T-helper 2 cell (primary cell): ENCODE measurements around the gene TAPBPL.
A peak's percentile ranks its signal among the peaks of the same experiment; 100 is the strongest.

ENCODE experiments used
- DNase-seq, 5 experiments: peaks; one replicate each; pipeline versions ENCODE4 v3.0.0 to v3.0.0-alpha.2; 2012 to 2022

Gene TAPBPL

DNA sequence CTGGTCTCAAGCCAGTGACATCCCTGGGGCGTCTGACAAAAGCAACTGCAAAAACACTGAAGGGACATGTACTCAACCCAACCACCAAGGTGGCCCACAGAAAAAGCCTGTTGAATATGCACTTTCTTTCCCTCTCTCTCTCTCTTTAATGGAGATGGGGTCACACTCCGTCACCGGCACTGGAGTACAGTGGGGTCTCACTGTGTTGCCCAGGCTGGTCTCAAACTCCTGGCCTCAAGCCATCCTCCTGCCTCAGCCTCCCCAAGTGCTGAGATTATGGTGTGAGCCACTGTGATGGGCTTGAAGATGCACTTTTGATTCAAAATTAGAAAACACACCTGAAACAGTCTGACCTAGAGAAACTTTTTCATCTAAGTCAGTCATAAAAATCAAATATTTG is 14.3 kb upstream of the TAPBPL start:
- no peak for DNase-seq

DNA sequence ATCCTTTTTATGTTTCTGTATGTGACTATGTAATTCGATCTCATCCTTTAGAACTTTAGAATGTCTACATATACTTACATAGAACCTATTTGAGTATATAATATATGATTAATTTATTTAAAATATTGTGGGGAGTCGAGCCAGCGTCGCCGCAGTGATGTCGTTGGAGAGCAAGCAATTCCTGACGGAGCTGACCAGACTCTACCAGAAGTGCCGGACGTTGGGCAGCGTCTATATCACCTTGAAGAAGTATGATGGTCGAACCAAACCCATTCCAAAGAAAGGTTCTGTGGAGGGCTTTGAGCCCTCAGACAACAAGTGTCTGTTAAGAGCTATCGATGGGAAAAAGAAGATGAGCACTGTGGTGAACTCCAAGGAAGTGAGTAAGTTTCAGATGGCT is 13.5 kb upstream of the TAPBPL start:
- no peak for DNase-seq

- no peak for DNase-seq
These were observed 11.5 kb upstream of the TAPBPL start for GRCh38 chr12:6440391-6440790.

DNA sequence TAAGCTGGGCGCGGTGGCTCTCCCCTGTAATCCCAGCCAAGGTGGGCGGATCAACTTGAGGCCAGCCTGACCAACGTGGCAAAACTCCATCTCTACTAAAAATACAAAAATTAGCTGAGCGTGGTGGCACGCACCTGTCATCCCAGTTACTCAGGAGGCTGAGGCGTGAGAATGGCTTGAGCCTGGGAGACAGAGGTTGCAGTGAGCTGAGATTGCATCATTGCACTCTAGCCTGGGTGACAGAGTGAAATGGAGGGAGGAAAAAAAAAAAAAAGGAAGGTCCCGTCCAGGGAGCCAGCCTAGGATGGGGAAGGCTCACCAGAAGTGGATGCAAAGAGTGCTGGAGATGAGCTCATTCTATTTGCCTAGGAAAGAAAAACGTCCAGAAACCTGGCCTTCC is 9.0 kb upstream of the TAPBPL start:
- no peak for DNase-seq

DNA sequence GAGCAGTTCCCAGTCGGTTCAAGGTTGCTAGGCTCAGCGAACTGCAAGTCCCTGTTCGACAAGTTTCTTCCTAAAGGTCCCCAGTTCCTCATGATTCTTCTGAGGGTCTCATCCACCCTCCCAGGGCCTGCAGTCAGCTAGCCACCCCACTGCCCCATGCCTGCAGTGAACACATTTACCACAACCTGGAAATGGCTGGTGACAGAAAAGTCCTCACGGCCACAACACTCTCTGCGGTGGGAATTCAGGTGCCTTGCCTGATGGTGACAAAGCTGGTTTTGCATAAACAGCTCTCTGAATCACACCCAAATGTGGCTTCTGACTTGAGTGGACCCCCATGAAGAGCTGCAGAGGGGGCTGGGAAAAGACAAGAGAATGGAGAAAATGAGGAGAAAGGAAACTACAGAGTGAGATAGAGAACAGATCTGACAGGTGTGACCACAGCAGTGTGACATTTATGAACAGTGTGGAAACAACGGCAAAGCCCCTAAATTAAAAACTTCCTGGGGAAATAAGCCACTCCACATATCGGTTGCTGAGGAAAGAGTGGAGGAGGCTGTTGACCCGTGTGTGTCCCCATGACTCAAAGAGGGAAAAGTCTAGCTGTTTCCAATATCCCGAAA is 8.4 kb upstream of the TAPBPL start:
- DNase-seq: peak in 1 of 5 experiments; percentile 34

GRCh38 chr12:6444031-6444430 is 7.8 kb upstream of the TAPBPL start:
- no peak for DNase-seq

GRCh38 chr12:6444704-6445688 is 6.8 kb upstream of the TAPBPL start, which contains the start of gene CD27:
Gene CD27, plus strand, starts transcription at chr12:6444955. Its CDS starts 141 bp downstream, at chr12:6445096.
- peak in 2 of 5 experiments; percentile 40 to 71 for DNase-seq

DNA sequence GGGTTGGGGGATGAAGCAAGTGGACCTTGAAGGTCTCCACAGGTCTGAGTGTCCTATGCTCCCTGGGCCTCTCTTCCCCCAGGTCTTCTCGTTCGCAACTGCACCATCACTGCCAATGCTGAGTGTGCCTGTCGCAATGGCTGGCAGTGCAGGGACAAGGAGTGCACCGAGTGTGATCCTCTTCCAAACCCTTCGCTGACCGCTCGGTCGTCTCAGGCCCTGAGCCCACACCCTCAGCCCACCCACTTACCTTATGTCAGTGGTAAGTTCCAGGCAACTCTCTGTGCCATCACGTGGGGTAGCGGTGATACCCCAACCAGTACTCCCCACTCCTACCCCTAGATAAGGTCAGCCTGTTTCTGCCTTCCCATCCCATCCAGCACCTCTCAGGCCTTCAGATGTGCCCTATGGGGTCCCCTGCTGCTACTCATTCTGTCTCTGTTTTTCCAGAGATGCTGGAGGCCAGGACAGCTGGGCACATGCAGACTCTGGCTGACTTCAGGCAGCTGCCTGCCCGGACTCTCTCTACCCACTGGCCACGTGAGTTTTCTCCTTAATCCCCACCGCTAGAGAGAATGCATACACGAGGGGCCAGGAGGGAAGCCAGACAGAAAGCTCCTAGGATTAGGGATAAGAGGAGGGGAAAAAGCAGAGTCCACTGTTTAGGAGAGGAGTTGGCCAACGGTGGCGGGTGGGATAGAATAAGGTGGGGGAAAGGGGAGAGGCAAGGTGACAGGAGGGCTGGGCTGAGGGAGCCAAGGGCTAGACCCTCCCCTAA is 1.6 kb upstream of the TAPBPL start:
- no peak for DNase-seq

- peak in 1 of 5 experiments; percentile 44 for DNase-seq
These were observed 934 bp upstream of the TAPBPL start for GRCh38 chr12:6450869-6451347.

- DNase-seq: no peak
These were observed 552 bp downstream of the TAPBPL start for GRCh38 chr12:6452245-6452943.

DNA sequence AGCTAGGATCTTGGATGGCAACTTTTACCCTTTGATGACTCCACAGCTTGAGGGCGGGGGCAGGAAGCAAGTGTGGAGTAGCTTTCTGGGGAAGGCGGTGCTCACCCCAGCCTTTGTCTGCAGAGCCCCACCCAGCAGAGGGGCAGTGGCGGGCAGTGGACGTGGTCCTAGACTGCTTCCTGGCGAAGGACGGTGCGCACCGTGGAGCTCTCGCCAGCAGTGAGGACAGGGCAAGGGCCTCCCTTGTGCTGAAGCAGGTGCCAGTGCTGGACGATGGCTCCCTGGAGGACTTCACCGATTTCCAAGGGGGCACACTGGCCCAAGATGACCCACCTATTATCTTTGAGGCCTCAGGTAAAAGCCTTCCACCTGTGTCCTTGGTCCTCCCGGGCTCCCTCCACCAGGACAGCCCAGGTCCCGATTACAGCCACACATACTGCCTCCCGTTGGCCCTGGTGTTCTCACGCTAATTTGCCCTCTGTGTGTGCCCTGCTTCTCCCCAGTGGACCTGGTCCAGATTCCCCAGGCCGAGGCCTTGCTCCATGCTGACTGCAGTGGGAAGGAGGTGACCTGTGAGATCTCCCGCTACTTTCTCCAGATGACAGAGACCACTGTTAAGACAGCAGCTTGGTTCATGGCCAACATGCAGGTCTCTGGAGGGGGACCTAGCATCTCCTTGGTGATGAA is 1.2 kb downstream of the TAPBPL start:
- peak in 1 of 5 experiments; percentile 70 for DNase-seq

DNA sequence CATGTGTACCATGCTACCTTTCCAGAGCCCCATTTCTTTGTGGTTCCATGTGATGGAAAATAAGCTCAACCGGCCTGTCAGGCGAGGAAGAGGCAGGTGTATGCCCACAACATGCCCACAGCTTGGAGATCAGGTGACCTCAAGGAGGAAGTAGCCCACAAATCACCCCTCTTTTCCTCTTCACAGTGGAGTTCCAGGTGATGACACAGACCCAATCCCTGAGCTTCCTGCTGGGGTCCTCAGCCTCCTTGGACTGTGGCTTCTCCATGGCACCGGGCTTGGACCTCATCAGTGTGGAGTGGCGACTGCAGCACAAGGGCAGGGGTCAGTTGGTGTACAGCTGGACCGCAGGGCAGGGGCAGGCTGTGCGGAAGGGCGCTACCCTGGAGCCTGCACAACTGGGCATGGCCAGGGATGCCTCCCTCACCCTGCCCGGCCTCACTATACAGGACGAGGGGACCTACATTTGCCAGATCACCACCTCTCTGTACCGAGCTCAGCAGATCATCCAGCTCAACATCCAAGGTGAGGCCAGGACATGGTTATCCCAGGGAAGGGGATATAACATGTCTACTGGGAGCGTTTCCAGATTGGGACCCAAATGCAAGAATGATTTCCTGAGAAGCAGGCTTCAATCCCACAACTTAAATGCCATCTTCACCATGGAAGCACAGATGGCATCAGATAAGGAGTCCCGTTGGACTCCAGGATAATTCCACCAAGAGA is 5.5 kb downstream of the TAPBPL start:
- DNase-seq: no peak

DNA sequence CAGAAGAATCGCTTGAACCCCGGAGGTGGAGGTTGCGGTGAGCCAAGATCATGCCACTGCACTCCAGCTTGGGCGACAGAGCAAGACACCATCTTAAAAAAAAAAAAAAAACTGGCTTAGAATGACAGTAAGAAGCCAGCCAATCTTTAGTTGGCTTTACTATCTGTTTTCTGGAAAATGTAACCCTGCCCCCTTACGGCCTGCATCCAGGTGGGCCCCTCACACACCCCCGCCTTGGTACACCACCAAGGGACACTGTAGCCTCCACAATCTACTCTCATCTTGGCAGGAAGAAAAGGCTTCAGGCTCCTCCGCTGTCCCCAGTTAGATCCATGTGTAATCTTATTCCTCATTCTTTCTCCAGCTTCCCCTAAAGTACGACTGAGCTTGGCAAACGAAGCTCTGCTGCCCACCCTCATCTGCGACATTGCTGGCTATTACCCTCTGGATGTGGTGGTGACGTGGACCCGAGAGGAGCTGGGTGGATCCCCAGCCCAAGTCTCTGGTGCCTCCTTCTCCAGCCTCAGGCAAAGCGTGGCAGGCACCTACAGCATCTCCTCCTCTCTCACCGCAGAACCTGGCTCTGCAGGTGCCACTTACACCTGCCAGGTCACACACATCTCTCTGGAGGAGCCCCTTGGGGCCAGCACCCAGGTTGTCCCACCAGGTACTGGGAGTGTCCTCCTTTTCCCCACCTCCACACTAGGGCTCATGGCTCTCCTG is 6.6 kb downstream of the TAPBPL start:
- DNase-seq: no peak

GRCh38 chr12:6459004-6459337 is 7.1 kb downstream of the TAPBPL start:
- no peak for DNase-seq

- DNase-seq: peak in 2 of 5 experiments; percentile 53 to 80
These were observed 9.0 kb downstream of the TAPBPL start for GRCh38 chr12:6460751-6461371.

GRCh38 chr12:6461401-6462233 is 9.8 kb downstream of the TAPBPL start:
- DNase-seq: peak; percentile 44 to 98 (median 76)

DNA sequence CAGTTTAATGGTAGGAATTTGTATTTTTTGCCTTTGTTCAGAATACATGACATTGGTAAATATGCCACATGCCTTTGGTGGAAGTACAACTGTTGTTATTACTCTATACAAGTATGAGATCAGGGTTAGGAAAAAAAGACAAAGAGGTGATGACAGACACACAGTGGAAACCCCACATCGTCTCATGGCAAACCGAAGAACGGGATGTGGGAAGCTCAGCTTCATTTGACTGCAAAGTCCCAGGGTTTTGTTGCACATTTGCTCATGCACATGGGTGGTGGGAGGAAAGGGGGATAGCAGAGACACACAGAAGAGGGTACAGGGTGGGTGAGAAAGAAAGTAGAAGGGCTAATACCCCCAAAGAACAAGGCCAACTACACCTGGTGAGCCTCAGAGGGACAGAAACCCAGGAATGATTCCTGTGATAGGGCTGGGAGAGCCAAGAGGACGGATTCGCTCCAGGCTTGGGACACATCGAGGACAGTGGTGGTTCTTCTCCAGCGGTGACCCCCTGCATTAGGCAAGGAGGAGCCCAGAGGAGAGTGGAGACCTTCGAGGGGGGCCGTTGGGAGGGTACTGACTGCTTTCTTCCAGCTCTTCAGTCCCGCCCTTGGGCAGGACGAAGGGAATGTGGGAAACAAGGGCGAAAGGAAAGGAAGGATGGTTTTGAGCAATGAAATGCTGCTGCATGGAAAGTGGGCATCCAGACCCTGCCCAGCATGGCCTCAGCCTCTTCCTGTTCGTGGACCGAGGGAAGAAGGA is 10.6 kb downstream of the TAPBPL start:
- DNase-seq: no peak

DNA sequence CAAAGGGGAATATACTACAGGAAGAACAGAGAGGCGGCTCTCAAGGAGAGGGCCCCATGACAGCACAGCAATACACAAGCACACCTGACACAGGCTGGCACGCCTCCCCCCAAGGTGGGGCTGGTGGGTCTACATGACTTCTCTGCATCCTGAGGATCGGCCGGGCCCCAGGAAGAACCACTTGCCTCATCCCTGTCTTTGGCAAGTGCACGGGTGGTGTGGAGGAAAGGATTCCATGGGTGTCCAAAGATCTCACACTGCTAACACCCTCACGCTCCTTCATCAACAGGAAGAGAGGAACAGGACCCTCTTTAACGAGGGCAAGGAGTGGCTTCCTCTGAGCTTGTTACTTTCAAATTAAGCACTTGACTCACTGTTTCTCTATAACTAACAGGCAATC is 11.4 kb downstream of the TAPBPL start:
- DNase-seq: no peak
